ENCODE data around the gene TSPAN13. TPM values are rescaled to one million over a fixed set of nuclear protein-coding genes. Genes with fewer than 3 reads are reported as not detected.

Gene TSPAN13
- total RNA-seq, 4 donors from 2014 or later = 8.8 to 16.3 (median 10.0) TPM

- 77 to 78% methylated on average over 4 of the region's 4 CpGs for WGBS, 2 donors
- TF ChIP-seq, protein P1, sequence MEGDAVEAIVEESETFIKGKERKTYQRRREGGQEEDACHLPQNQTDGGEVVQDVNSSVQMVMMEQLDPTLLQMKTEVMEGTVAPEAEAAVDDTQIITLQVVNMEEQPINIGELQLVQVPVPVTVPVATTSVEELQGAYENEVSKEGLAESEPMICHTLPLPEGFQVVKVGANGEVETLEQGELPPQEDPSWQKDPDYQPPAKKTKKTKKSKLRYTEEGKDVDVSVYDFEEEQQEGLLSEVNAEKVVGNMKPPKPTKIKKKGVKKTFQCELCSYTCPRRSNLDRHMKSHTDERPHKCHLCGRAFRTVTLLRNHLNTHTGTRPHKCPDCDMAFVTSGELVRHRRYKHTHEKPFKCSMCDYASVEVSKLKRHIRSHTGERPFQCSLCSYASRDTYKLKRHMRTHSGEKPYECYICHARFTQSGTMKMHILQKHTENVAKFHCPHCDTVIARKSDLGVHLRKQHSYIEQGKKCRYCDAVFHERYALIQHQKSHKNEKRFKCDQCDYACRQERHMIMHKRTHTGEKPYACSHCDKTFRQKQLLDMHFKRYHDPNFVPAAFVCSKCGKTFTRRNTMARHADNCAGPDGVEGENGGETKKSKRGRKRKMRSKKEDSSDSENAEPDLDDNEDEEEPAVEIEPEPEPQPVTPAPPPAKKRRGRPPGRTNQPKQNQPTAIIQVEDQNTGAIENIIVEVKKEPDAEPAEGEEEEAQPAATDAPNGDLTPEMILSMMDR (IDR thresholded peaks at IDR 0.05) = no peak
- no peak for TF ChIP-seq POLR2A (IDR thresholded peaks at IDR 0.05)
- no peak for DNase-seq (ENCODE audit: low spot score in 2 of 2)
- intact Hi-C loops (cut with DNase I; ENCODE audit: low total_unique reads) = no loop called here
- H3K4me3 ChIP-seq (ENCODE audit: low read depth, poor library complexity, severe bottlenecking) = no peak overlapping the region
Measured at GRCh38 chr7:16812542-16813231, 59.1 kb downstream of the TSPAN13 start.

- TF ChIP-seq, protein P1 (IDR thresholded peaks at IDR 0.05) = no peak
- no peak for TF ChIP-seq POLR2A (IDR thresholded peaks at IDR 0.05)
- 61% methylated on average over 3 of the region's 3 CpGs for WGBS, 2 donors
- intact Hi-C loops (cut with DNase I; ENCODE audit: low total_unique reads) = no loop called here
- DNase-seq (ENCODE audit: low spot score in 2 of 2) = no peak
- H3K4me3 ChIP-seq (ENCODE audit: low read depth, poor library complexity, severe bottlenecking) = no peak overlapping the region
Measured at GRCh38 chr7:16813232-16813616, 59.7 kb downstream of the TSPAN13 start.

GRCh38 chr7:16815001-16815400 lies 61.4 kb downstream of the TSPAN13 start:
- no peak for DNase-seq (ENCODE audit: low spot score in 2 of 2)
- TF ChIP-seq, protein P1 (IDR thresholded peaks at IDR 0.05) = no peak
- no peak for TF ChIP-seq POLR2A (IDR thresholded peaks at IDR 0.05)
- WGBS, 2 donors = 75 to 77% methylated on average over 2 of the region's 2 CpGs
- no peak overlapping the region for H3K4me3 ChIP-seq (ENCODE audit: low read depth, poor library complexity, severe bottlenecking)
- intact Hi-C loops (cut with DNase I; ENCODE audit: low total_unique reads) = no loop called here

- no peak for DNase-seq (ENCODE audit: low spot score in 2 of 2)
- intact Hi-C loops (cut with DNase I; ENCODE audit: low total_unique reads) = no loop called here
- TF ChIP-seq, protein P1 (IDR thresholded peaks at IDR 0.05) = no peak
- TF ChIP-seq POLR2A (IDR thresholded peaks at IDR 0.05) = no peak
- no peak overlapping the region for H3K4me3 ChIP-seq (ENCODE audit: low read depth, poor library complexity, severe bottlenecking)
- WGBS, 2 donors = 42 to 69% methylated on average over 2 of the region's 2 CpGs
Measured at GRCh38 chr7:16816824-16817223, 63.3 kb downstream of the TSPAN13 start.

- TF ChIP-seq, protein P1 (IDR thresholded peaks at IDR 0.05) = no peak
- TF ChIP-seq POLR2A (IDR thresholded peaks at IDR 0.05) = no peak
- no peak overlapping the region for H3K4me3 ChIP-seq (ENCODE audit: low read depth, poor library complexity, severe bottlenecking)
- intact Hi-C loops (cut with DNase I; ENCODE audit: low total_unique reads) = no loop called here
- DNase-seq (ENCODE audit: low spot score in 2 of 2) = no peak
- WGBS, 2 donors = 70 to 75% methylated on average over 1 of the region's 1 CpG
Measured at GRCh38 chr7:16817536-16817935, 64.0 kb downstream of the TSPAN13 start.

GRCh38 chr7:16818732-16819131 lies 65.2 kb downstream of the TSPAN13 start:
- no peak for TF ChIP-seq POLR2A (IDR thresholded peaks at IDR 0.05)
- TF ChIP-seq, protein P1 (IDR thresholded peaks at IDR 0.05) = no peak
- 75 to 82% methylated on average over 3 of the region's 3 CpGs for WGBS, 2 donors
- intact Hi-C loops (cut with DNase I; ENCODE audit: low total_unique reads) = no loop called here

More at GRCh38 chr7:16818732-16819131, 65.2 kb downstream of the TSPAN13 start:
- DNase-seq (ENCODE audit: low spot score in 2 of 2) = no peak
- H3K4me3 ChIP-seq (ENCODE audit: low read depth, poor library complexity, severe bottlenecking) = no peak overlapping the region
